HG02943 (cell line): Measurements from ENCODE around the gene OGDH.
A peak's percentile ranks its signal among the peaks of the same experiment; 100 is the strongest.
"Not testable (repeated sequence)": the region's sequence is repeated elsewhere in the genome, so short reads cannot be mapped to it uniquely, and the experiment has no call there.

Source experiments
- ATAC-seq: cut with Tn5 transposase; IDR thresholded peaks from one replicate; pipeline ENCODE4 v1.9.1; 2021; ENCODE audit warnings: mild to moderate bottlenecking, low read depth, moderate library complexity; ENCODE audit not compliant: unreplicated experiment

The OGDH gene

GRCh38 chr7:44606341-44607140 is at the start of gene OGDH:
Gene OGDH (plus strand): TSS chr7:44606627. CDS start chr7:44624344, 17,717 bp downstream.
- peak; percentile 90 for ATAC-seq

- ATAC-seq, result no peak
Observed at GRCh38 chr7:44557485-44557884, 48.9 kb upstream of the OGDH start.

DNA sequence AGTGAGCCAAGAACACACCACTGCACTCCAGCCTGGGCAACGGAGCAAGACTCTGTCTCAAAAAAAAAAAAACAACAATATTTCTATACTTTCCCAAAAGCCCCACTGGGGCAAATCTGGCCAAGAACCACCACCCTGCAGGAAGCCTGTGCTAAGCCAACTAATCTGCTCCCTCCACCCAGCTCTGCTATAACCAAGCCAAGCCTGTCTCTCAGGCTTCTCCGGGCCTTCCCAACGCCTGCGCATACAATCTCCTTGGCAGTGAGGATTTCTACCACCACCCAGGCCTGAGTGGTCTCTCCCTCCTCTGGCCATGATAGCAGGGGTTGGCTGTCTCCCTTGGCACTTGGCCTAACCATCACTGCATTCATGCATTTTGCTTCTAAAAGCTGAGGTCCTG is 46.9 kb upstream of the OGDH start:
- no peak for ATAC-seq

DNA sequence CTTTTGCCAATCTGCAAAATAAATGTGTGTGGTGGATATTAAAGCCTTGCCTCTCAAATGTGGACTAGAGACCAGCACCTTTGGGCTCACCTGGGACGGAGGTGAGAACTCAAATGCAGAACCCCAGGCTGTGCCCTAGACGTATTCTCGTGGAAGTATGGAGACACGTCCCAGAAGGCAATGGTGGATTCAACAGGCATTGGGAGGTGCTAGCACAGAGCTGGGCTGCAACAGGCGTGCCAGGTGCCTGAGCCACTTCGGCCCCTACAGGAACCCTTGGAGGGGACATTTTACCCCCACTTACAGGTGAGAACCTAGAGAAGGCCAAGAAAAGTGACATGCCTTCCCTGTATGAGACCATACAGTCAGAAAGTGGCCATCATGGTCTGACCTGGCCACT is 44.9 kb upstream of the OGDH start:
- no peak for ATAC-seq

DNA sequence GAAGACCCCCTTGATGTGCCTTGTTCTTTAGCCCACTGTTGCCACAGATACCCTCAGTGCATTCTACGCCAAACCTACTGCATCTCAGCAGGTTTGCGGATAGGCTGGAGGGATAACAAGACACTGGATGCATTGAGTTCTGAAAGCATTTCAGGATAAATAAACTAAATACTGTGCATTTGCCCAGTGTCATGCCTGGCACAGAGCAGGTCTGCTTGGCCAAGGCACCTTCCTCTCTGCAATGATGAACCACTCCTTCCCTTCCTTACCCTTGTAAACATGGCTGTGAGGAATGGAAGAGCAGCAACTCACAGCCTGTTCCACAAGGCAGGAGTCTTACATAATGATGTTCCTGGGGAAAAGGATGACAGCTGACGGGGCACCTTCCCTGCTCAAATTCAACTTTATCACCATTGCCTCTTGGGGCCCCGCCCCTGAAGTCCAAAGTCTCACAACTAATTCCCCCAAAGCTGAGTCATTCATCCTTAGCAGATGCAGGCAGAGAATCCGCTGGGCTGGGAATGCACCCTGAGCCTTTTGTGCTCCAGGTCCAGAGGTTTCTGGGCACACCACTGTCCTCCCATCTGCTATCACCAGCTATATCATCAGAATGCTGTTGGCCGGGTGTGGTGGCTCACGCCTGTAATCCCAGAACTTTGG is 44.3 kb upstream of the OGDH start:
- no peak for ATAC-seq

DNA sequence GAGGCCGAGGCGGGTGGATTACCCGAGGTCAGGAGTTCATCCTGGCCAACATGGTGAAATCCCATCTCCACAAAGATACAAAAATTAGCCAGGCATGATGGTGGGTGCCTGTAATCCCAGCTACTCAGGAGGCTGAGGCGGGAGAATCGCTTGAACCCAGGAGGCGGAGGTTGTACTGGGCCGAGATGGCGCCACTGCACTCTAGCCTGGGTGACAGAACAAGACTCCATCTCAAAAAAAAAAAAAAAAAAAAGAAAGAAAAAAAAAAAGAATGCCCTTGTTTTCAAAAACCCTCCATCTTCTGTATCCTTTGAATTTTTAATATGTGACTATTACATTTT is 43.8 kb upstream of the OGDH start:
- not testable (repeated sequence) for ATAC-seq

GRCh38 chr7:44563171-44563679 is 43.2 kb upstream of the OGDH start:
- ATAC-seq, result no peak

DNA sequence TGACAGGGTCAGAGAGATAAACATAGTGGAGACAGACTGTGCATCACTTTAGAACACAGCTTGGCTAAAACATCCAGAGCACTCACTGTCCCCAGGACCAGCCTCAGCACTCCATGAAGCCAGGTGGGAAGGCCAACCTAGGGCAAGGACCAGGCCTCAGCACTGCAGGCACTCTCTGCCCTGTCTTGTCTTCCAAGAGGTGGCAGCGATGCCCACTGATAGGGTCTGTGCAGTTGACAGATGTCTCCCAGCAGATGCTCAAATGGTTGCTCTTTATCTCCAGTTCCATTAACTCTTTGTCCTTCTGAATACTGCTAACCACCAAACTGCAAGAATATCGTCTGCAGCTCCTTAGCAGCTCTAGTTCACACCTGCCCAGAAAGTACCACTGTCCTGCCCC is 41.8 kb upstream of the OGDH start:
- ATAC-seq, result no peak

- ATAC-seq, result no peak
Observed at GRCh38 chr7:44565097-44565794, 41.2 kb upstream of the OGDH start.

GRCh38 chr7:44565795-44566559 is 40.5 kb upstream of the OGDH start:
- no peak for ATAC-seq

GRCh38 chr7:44566680-44567079 is 39.7 kb upstream of the OGDH start:
- no peak for ATAC-seq

DNA sequence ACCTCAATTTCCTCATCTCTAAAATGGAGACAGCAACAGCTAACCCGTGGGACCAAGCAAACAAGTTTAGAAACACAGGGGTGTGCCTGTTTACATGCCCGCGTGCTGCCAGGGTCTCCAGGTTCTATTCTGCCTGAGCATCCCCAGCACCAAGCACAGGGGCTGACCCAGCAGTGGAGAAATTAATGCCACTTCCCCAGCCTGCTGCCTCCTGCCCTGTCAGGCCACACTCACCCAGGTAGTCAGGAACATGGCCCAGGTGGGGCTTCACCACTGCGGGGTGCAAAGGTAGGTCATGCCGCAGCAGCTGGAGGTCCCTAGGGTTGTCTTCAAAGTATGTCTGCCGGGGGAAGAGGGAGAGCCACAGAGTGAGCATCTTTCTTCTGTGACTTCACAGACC is 38.5 kb upstream of the OGDH start:
- ATAC-seq, result no peak

DNA sequence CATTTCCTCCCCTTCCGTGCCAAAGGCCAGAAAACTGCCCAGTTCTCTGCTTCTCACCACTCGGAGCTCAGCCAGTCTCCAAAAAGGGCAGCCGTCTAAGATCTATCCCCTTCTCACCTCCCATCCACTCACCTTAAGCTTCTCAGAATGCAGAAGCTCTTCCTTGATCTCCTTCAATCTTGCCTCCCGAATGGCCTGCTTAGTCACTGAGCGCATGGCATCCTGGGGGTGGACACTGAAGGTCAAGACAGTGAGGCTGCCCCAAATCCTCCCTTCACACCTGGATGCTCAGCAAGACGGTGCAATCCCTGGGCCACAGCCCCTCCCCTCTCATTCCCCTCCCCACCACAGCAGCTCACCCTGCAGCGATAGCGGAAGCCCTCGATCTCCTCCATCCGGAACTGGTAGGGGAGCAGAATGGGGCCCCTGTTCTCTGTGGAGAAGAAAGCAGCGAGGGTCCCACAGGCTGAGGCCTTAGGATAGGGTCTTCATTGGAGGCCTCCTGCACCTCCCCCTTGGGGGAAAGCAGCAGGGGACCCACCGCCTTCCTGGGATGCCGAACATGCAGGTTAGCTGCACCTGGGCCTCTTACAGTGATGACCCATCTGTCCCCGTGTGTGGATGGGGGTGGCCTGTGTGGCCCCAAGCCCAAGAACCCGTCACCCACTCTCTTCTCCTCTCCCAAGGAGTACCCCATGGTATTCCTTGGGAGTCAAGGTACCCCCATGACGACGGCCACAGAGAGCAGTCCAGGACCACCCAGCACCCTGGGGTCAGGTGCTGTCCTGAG is 37.5 kb upstream of the OGDH start:
- no peak for ATAC-seq

- no peak for ATAC-seq
Observed at GRCh38 chr7:44569959-44570358, 36.5 kb upstream of the OGDH start.

DNA sequence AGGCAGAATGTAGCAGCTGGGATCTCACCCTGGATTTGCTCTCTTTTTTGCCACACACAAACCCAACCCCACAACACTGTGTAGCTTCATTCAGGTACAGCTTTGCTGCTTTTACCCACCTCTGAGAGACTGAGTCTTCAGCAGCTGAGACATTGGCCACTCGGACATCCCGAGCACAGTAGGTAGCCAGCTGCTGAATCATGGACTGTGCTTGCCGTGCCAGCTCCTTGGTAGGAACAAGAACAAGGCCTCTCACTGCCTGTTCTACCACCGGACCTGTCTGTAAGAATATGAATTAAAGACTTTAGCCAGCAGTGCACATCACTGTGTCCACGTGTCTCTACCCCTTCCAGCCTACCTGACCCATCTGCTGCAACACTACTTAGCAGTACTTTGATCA is 33.7 kb upstream of the OGDH start:
- no peak for ATAC-seq

GRCh38 chr7:44573464-44574286 is 32.8 kb upstream of the OGDH start, which contains the start of gene DDX56:
Gene DDX56 (minus strand): TSS chr7:44573908. CDS start chr7:44573895, 13 bp downstream.
- ATAC-seq, result peak; percentile 94

DNA sequence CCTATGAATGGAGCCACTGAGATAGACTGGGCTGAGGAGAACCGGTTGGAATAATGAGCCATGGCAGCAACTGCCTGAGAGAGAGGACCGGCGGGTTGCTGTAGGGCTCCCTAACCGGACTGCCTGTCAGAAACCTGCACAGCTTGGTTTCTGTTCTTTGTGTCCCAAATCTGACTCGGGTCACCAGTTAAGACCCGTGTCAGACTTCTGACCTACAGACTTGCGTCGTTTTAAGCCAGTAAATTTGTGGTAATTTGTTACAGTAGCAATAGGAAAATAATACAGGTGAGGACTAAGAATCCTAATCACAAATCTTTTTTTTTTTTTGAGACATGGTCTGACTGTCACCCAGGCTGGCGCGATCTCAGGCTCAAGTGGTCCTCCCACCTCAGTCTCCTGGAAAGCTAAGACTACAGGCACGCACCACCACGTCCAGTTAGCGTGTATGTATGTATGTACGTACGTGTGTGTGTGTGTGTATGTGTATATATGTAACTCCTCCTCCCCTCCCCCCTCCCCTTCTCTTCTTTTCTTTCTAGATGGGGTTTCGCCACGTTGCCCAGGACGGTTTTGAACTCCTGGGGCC is 32.0 kb upstream of the OGDH start:
- no peak for ATAC-seq

DNA sequence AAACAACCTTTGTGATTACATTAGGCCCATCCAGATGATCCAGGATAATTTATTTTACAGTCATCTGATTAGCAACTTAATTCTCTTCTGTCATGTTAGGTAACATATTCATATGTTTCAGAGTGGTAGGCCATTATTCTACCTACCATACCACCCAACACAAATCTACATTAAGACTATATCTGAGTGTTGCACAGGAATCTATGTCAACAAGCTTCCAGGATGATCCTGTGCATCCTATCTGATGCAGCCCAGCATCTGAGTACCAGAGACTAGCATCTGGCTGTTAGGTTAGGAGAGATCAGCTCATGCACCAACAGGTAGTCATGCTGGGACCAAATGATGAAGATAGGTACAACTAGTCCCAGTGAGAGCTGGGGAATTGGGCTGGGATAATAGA is 31.4 kb upstream of the OGDH start:
- ATAC-seq, result no peak

GRCh38 chr7:44576228-44576627 is 30.2 kb upstream of the OGDH start:
- no peak for ATAC-seq
